HUES48 (cell line): ENCODE data around the gene LHPP.
"Not testable (repeated sequence)": the region's sequence is repeated elsewhere in the genome, so short reads cannot be mapped to it uniquely, and the experiment has no call there.

Experiments
- H3K27ac ChIP-seq: one replicate; pipeline ENCODE4 v1.7.0; 2013; ENCODE audit warnings: low read depth, low read length, inconsistent platforms
- H3K27me3 ChIP-seq: 2 replicates; pipeline ENCODE4 v1.6.1; 2013; ENCODE audit warnings: mild to moderate bottlenecking, low read length; ENCODE audit not compliant: control insufficient read depth, insufficient read depth
- H3K36me3 ChIP-seq: 2 replicates; pipeline ENCODE4 v1.6.1; 2013; ENCODE audit warnings: low read length; ENCODE audit not compliant: control insufficient read depth, insufficient read depth
- H3K4me1 ChIP-seq: 2 replicates; pipeline ENCODE4 v1.6.1; 2013; ENCODE audit warnings: mild to moderate bottlenecking, low read length; ENCODE audit not compliant: control insufficient read depth, insufficient read depth
- H3K4me3 ChIP-seq: 2 replicates; pipeline ENCODE4 v1.5.1; 2013; ENCODE audit warnings: mild to moderate bottlenecking, low read depth, low read length
- H3K9ac ChIP-seq: 2 replicates; pipeline ENCODE4 v1.6.1; 2013; ENCODE audit warnings: mild to moderate bottlenecking, low read depth, low read length, moderate library complexity
- H3K9me3 ChIP-seq: 2 replicates; pipeline ENCODE4 v1.6.1; 2013; ENCODE audit warnings: low read length; ENCODE audit not compliant: control insufficient read depth, insufficient read depth

Gene LHPP

DNA sequence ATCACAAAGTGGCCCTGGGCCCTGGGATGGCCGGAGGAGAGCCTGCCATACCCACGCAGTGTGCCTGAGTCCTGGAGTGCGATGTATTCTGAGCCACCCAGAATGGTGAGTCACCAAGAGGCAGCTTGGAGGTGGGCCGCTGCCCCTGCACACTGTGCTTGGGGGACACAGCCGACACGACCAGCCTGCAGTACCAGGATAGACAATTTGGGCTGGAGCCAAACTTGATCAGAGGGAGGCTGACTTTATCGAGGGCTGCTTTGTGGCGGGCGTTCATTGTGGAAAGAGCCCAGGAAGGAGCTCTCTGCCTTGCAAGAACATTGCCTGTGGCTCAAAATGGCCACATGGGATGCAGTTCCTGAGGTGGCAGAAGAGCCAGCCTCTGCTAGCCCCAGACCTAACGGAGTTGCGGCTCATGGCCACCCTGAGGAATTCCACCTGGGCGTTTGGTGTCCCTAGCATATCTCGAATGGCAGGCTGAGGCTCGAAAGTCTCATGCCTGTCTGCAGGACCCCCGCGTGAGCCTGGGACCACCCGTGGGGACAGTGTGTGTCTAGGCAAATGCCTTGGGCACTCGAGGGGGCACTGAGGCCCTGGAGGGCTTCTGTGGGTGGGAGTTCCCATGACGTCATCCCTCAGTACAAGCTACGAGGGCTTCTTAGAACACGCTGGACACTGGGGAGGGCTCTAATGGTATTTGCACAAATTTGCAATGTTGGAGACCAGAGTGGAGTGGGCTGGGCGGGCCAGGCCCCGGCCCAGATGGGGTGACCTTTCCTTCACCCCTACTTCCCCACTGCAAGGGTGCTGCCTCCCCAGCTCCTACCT is 79.7 kb downstream of the LHPP start:
- H3K9ac ChIP-seq = no peak overlapping the region
- no peak overlapping the region for H3K4me3 ChIP-seq
- H3K4me1 ChIP-seq = peaks cover 4% of the 10 kb centered on the region; the same call in 1 of the 2 replicates
- no peaks in the 10 kb centered on the region for H3K36me3 ChIP-seq
- no peaks in the 10 kb centered on the region for H3K9me3 ChIP-seq
- no peaks in the 10 kb centered on the region for H3K27me3 ChIP-seq
- H3K27ac ChIP-seq = no peak overlapping the region

DNA sequence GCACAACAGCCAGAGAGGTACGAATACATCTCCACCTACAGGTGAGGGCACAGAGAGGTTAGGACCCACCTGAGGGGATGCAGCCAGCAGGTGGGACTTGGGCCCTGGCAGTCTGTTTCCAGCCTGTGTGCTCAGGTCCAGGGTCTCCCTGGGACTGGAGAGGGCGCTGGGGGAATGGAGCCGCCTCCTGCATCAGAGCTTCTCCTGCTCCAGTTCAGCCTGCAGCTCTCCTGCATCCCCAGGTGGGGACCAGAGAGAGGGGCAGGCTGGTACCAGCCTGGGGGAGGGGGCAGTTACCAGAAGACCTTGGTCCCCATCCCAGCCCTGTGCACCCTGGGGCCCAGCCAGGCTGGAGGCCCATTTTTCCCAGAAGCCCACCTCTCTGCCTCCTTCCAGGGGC is 80.7 kb downstream of the LHPP start:
- Histone ChIP-seq H3K27ac (no peak overlapping the region), H3K9me3 (no peaks in the 10 kb centered on the region), H3K27me3 (no peaks in the 10 kb centered on the region), H3K4me3 (no peak overlapping the region), H3K4me1 (no peaks in the 10 kb centered on the region), H3K9ac (no peak overlapping the region), H3K36me3 (no peaks in the 10 kb centered on the region)

DNA sequence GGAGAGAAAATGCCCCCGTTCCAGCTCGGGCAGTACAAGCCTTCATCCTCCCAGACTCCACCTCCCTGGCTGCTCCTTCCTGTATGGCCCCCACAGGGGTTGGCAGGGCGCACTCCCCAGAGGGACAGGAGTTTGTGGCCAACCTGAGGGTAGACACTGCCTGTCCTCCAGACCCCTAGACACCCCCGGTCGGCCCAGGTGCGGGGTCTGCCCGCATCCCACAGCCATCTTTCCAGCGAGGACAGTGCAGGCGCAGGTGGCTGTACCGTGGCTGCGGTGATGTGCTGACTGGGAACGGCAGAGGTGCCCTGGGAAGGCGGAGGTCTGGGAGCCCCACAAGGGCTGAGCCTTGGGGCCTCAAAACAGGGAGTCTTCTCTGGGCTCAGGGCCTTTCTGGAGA is 81.5 kb downstream of the LHPP start:
- Histone ChIP-seq H3K9ac (no peak overlapping the region), H3K4me1 (no peaks in the 10 kb centered on the region), H3K9me3 (no peaks in the 10 kb centered on the region), H3K36me3 (no peaks in the 10 kb centered on the region), H3K4me3 (no peak overlapping the region), H3K27ac (no peak overlapping the region), H3K27me3 (no peaks in the 10 kb centered on the region)

DNA sequence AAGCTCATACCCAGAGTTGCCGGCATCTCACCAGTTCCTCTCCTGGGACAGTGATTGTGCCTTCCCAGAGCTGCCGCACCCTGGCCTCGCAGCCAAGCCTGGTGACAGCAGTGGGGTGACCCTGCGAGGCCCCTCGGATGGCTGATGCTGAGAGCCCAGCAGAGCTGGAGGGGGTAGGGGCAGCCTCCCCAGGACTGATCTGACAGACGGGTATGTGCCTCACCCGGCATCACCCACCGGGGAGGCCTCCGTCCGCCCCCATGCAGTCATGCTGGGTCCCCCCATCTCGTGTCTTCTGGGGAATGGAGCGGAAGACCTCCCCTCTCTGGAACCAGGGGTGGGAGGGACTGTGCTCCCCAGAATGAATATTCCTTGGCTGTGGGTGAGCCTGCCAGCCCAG is 82.3 kb downstream of the LHPP start:
- Histone ChIP-seq H3K27me3 (no peaks in the 10 kb centered on the region), H3K4me3 (no peak overlapping the region), H3K9me3 (no peaks in the 10 kb centered on the region), H3K27ac (no peak overlapping the region), H3K36me3 (no peaks in the 10 kb centered on the region), H3K9ac (no peak overlapping the region), H3K4me1 (no peaks in the 10 kb centered on the region)

DNA sequence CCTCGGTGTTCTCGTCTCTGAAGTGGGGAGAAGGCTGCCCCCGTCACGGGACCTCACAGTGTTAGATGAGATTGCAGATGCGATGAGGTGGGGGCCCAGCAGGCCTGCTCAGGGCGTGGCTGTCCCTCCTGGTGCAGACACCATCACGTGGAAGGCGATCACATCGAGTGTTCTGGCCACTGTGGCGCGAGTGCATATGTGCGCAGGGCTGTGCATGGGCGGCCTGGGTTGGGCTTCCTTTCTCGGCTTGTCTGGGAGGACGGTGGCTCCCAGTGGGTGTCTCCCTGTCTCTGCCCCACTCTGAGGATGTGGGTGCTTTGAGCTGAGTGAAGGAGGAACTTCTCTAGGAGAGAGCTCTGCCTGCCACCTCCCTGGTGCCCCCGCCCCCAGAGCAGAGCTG is 83.1 kb downstream of the LHPP start:
- Histone ChIP-seq H3K9me3 (no peaks in the 10 kb centered on the region), H3K27me3 (no peaks in the 10 kb centered on the region), H3K4me1 (no peaks in the 10 kb centered on the region), H3K9ac (no peak overlapping the region), H3K4me3 (no peak overlapping the region), H3K36me3 (no peaks in the 10 kb centered on the region), H3K27ac (no peak overlapping the region)

DNA sequence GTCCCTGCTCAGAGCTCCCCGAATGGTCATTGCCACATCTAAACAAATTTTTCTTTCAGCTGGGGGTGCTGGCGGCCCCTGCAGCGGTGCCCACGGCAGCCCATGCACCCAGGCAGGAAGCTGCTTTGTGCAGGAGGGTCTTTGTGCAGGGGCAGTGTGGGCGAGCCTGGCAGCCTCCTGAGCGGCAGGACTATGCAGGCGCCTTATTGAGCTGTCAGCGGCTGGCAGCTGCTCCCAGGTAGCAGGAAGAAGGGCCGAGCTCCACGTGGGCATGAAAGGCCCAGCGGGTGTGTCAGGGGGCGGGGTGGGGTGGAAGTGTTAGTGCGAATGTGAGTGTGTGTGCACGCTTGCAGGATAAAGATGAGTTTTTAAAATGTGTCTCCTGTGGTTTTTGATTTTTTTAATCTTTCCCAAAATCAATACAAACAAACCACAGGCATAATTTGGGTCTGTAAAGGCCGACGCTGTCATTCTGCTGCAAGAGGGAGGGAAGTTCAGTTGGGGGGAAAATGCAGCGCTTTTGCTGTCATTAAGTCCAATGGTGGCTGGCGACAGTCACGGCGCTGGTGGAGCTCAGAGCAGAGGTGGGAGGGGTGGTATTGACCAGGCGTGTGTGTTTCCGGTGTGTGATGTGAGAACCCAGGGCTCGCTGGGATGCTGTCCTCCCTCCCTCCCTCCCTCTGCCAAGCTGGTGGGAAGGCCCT is 83.9 kb downstream of the LHPP start:
- Histone ChIP-seq H3K9ac (no peak overlapping the region), H3K4me1 (no peaks in the 10 kb centered on the region), H3K4me3 (no peak overlapping the region), H3K36me3 (no peaks in the 10 kb centered on the region), H3K27me3 (no peaks in the 10 kb centered on the region), H3K9me3 (no peaks in the 10 kb centered on the region), H3K27ac (no peak overlapping the region)

DNA sequence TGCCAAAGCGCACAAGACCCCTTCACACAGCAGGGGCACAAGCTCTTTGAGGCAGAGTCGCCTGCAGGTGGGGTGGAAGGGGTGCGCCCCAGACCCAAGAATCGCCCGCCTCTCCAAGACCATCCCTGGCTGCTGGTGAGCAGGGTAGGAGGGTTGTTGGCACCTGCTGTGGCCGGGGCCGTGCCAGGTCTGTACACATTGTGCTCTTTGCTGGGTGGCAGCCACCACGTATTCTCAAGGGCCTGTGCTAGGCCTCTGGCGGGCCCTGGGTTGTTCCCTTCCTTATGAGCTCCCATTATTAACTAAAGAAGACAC is 84.4 kb downstream of the LHPP start:
- Histone ChIP-seq H3K9me3 (no peaks in the 10 kb centered on the region), H3K4me1 (no peaks in the 10 kb centered on the region), H3K36me3 (no peaks in the 10 kb centered on the region), H3K27me3 (no peaks in the 10 kb centered on the region), H3K9ac (no peak overlapping the region), H3K4me3 (no peak overlapping the region), H3K27ac (no peak overlapping the region)

DNA sequence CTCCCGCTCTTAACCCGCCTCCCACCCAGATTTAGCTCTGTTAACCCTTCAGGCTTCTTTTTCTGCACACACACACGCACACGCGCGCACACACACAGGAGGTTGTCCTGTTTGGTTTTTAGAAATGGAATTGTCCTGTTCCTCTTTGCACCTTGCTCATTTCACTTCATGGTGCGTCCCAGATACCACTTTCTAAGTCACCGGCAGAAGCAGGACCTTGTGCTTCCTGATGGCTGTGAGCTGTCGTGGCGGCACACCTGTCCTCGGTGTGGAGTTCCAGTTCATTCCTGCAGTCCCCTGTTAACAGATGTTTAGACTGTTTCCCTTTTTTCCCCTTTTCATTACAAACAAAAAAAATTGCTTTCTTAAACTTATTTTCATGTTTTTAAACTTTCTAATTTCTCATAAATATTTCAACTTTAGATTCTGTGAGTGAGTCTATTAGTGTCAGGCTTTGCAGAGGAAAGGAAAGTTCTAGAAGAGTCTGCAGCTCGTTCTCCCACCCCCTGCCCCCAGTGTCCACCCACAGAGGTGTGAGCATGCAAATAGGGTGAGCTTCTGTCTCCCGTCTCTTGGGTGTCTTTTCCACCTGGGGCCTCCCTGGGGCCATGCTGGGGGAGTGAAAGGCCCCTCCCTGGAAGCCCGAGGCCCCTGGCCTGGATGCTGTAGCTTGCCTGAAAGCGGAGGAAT is 85.5 kb downstream of the LHPP start:
- Histone ChIP-seq H3K4me3 (no peak overlapping the region), H3K4me1 (no peaks in the 10 kb centered on the region), H3K27ac (no peak overlapping the region), H3K9me3 (no peaks in the 10 kb centered on the region), H3K9ac (no peak overlapping the region), H3K36me3 (no peaks in the 10 kb centered on the region), H3K27me3 (no peaks in the 10 kb centered on the region)

DNA sequence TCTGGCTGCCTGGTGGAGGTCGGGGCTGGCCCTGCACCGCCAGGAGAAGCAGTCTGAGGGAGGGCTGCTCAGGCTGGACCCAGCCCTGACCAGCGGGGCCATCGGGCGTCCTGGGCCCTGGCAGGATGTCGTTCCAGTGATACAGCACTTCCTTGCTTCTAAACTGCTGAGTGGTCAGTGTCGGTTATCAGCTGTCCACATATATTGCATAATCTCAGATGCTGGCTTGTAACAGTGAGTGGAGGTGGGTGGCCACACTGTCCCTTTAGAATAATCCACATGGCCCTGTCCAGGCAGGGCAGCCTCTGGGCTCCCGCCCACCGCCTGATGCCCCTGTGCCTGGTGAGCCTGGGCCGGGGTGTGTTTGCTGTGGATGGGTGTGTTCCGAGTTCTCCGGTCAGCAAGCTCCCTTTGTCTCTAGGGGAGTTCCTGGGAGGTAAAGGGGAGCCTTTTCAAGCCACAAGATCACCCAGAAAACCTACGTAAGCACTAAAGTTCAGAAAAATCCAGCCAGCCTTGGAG is 86.1 kb downstream of the LHPP start:
- no peaks in the 10 kb centered on the region for H3K9me3 ChIP-seq
- no peaks in the 10 kb centered on the region for H3K36me3 ChIP-seq
- no peaks in the 10 kb centered on the region for H3K27me3 ChIP-seq
- no peak overlapping the region for H3K9ac ChIP-seq
- H3K4me3 ChIP-seq = no peak overlapping the region
- H3K27ac ChIP-seq = no peak overlapping the region
- no peaks in the 10 kb centered on the region for H3K4me1 ChIP-seq

DNA sequence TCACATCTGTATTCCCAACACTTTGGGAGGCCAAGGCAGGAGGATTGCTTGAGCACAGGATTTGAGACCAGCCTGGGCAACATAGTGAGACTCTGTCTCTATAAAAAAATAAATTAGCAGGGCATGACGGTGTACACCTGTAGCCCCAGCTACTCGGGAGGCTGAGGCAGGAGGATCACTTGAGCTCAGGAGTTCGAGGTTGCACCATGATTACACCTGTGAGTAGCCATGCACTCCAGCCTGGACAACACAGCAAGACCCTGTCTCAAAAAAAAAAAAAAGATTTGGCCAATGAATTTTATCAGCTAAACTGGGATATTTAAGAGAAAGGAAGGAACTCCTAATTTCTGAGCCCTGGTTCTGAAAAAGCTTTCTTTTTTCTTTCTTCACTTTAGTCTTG is 87.5 kb downstream of the LHPP start:
- not testable (repeated sequence) for H3K9me3 ChIP-seq, H3K4me3 ChIP-seq, H3K36me3 ChIP-seq, H3K9ac ChIP-seq, H3K4me1 ChIP-seq, H3K27me3 ChIP-seq, H3K27ac ChIP-seq
